ENCODE data around the gene SMIM13. TPM values are rescaled to one million over a fixed set of nuclear protein-coding genes. Genes with fewer than 3 reads are reported as not detected.

The SMIM13 gene
- total RNA-seq, 1 donor from 2014 or later, result 5.8 TPM

GRCh38 chr6:11067348-11067747 lies 26.3 kb upstream of the SMIM13 start:
- no peaks in the 10 kb centered on the region for H3K27me3 Mint-ChIP-seq
- no peaks in the 10 kb centered on the region for H3K36me3 Mint-ChIP-seq (ENCODE audit: low read depth)
- ATAC-seq (ENCODE audit: low read depth) (no peak), DNase-seq (no peak)
- H3K4me1 Mint-ChIP-seq, result no peaks in the 10 kb centered on the region
- POLR2A ChIA-PET, result no interaction called here
- H3K27ac Mint-ChIP-seq, result no peak overlapping the region
- intact Hi-C loops (cut with micrococcal nuclease), result loop anchor here (5.0 kb wide), 1 partner anchor 1525 kb away; no protein-coding TSS in a partner anchor
- no peak overlapping the region for H3K4me3 Mint-ChIP-seq
- no peaks in the 10 kb centered on the region for H3K9me3 Mint-ChIP-seq
- TF ChIP-seq CTCF (IDR thresholded peaks at IDR 0.05), result no peak
- CTCF ChIA-PET, result interaction anchor here (0.8 to 2.1 kb wide), 5 partner anchors 113 to 589 kb away, joined by 3 to 11 read pairs (median 5); no protein-coding TSS in a partner anchor

GRCh38 chr6:11069760-11070159 lies 23.9 kb upstream of the SMIM13 start:
- H3K4me3 Mint-ChIP-seq, result no peak overlapping the region
- H3K27me3 Mint-ChIP-seq, result no peaks in the 10 kb centered on the region
- ChIA-PET CTCF (interaction anchor here (1.2 to 4.3 kb wide), 6 partner anchors 13 to 590 kb away, joined by 3 to 61 read pairs (median 4); partner anchors contain the start of genes C6orf52 and PAK1IP1), POLR2A (interaction anchor here (0.6 to 1.4 kb wide), 2 partner anchors 13 to 24 kb away, joined by 3 read pairs; partner anchors contain the start of gene SMIM13)
- no peaks in the 10 kb centered on the region for H3K36me3 Mint-ChIP-seq (ENCODE audit: low read depth)
- no peaks in the 10 kb centered on the region for H3K9me3 Mint-ChIP-seq
- intact Hi-C loops (cut with micrococcal nuclease), result loop anchor here (1.0 to 5.0 kb wide), 7 partner anchors 115 to 1527 kb away; no protein-coding TSS in a partner anchor
- H3K4me1 Mint-ChIP-seq, result no peaks in the 10 kb centered on the region
- DNase-seq (no peak), ATAC-seq (ENCODE audit: low read depth) (no peak)
- no peak overlapping the region for H3K27ac Mint-ChIP-seq
- no peak for TF ChIP-seq CTCF (IDR thresholded peaks at IDR 0.05)

GRCh38 chr6:11072101-11072500 lies 21.5 kb upstream of the SMIM13 start:
- Mint-ChIP-seq H3K9me3 (no peaks in the 10 kb centered on the region), H3K27me3 (no peaks in the 10 kb centered on the region), H3K4me3 (no peak overlapping the region), H3K36me3 (ENCODE audit: low read depth) (no peaks in the 10 kb centered on the region), H3K27ac (no peak overlapping the region), H3K4me1 (no peaks in the 10 kb centered on the region)
- no peak for ATAC-seq (ENCODE audit: low read depth)
- intact Hi-C loops (cut with micrococcal nuclease), result no loop called here
- CTCF ChIA-PET, result interaction anchor here (4.3 kb wide), 1 partner anchor 592 kb away, joined by 61 read pairs; no protein-coding TSS in a partner anchor
- no peak for TF ChIP-seq CTCF (IDR thresholded peaks at IDR 0.05)
- no peak for DNase-seq
- POLR2A ChIA-PET, result no interaction called here

GRCh38 chr6:11076540-11076939 lies 17.1 kb upstream of the SMIM13 start:
- Mint-ChIP-seq H3K27ac (no peak overlapping the region), H3K9me3 (no peaks in the 10 kb centered on the region), H3K4me3 (no peak overlapping the region), H3K36me3 (ENCODE audit: low read depth) (no peaks in the 10 kb centered on the region), H3K4me1 (no peaks in the 10 kb centered on the region), H3K27me3 (no peaks in the 10 kb centered on the region)
- no peak for TF ChIP-seq CTCF (IDR thresholded peaks at IDR 0.05)
- no peak for ATAC-seq (ENCODE audit: low read depth)
- no peak for DNase-seq
- intact Hi-C loops (cut with micrococcal nuclease), result no loop called here
- CTCF ChIA-PET, result no interaction called here
- POLR2A ChIA-PET, result no interaction called here

GRCh38 chr6:11078266-11078665 lies 15.4 kb upstream of the SMIM13 start:
- Mint-ChIP-seq H3K27me3 (no peaks in the 10 kb centered on the region), H3K4me1 (no peaks in the 10 kb centered on the region), H3K9me3 (no peaks in the 10 kb centered on the region), H3K27ac (no peak overlapping the region), H3K36me3 (ENCODE audit: low read depth) (no peaks in the 10 kb centered on the region), H3K4me3 (no peak overlapping the region)
- TF ChIP-seq CTCF (IDR thresholded peaks at IDR 0.05), result no peak
- CTCF ChIA-PET, result no interaction called here
- ATAC-seq (ENCODE audit: low read depth) (no peak), DNase-seq (no peak)
- intact Hi-C loops (cut with micrococcal nuclease), result no loop called here
- POLR2A ChIA-PET, result no interaction called here
